H9 (cell line): Measurements from ENCODE around the gene POLDIP3. TPM values are rescaled to one million over a fixed set of nuclear protein-coding genes. Genes with fewer than 3 reads are reported as not detected.

Experiments
- DNase-seq: peaks from one replicate; pipeline ENCODE4 v3.0.0-alpha.2; 2017
- H2AFZ ChIP-seq: one replicate; pipeline ENCODE4 v1.6.1; 2013; ENCODE audit warnings: mild to moderate bottlenecking, low read length, control low read depth, moderate library complexity
- H2AK5ac ChIP-seq: 2 replicates; pipeline ENCODE4 v1.6.1; 2013; ENCODE audit warnings: low read length, control low read depth, mixed read lengths; ENCODE audit not compliant: insufficient read length
- H2BK120ac ChIP-seq: one replicate; pipeline ENCODE4 v1.6.1; 2013; ENCODE audit warnings: low read depth, mild to moderate bottlenecking, low read length, control low read depth, inconsistent platforms; ENCODE audit not compliant: poor library complexity, severe bottlenecking
- H2BK12ac ChIP-seq: 2 replicates; pipeline ENCODE4 v1.6.1; 2013; ENCODE audit warnings: low read length, control low read depth, mixed read lengths, low read depth; ENCODE audit not compliant: insufficient read length
- H2BK15ac ChIP-seq: 2 replicates; pipeline ENCODE4 v1.6.1; 2013; ENCODE audit warnings: low read depth, low read length, control low read depth
- H2BK20ac ChIP-seq: one replicate; pipeline ENCODE4 v1.6.1; 2013; ENCODE audit warnings: low read depth, mild to moderate bottlenecking, low read length, control low read depth, inconsistent platforms; ENCODE audit not compliant: poor library complexity, severe bottlenecking
- H2BK5ac ChIP-seq: 2 replicates; pipeline ENCODE4 v1.6.1; 2013; ENCODE audit warnings: low read length, control low read depth, mixed read lengths; ENCODE audit not compliant: insufficient read length
- H3K14ac ChIP-seq: 2 replicates; pipeline ENCODE4 v1.6.1; 2013; ENCODE audit warnings: low read length, control low read depth; ENCODE audit not compliant: insufficient read depth
- H3K18ac ChIP-seq: 2 replicates; pipeline ENCODE4 v1.6.1; 2013; ENCODE audit warnings: low read depth, mild to moderate bottlenecking, mixed read lengths, low read length, control low read depth; ENCODE audit not compliant: insufficient read length
- H3K23ac ChIP-seq: 2 replicates; pipeline ENCODE4 v1.6.1; 2013; ENCODE audit warnings: low read length, control low read depth, mixed read lengths, low read depth; ENCODE audit not compliant: insufficient read length
- H3K23me2 ChIP-seq: 2 replicates; pipeline ENCODE4 v1.6.1; 2013; ENCODE audit warnings: low read depth, mild to moderate bottlenecking, mixed read lengths, low read length, control low read depth; ENCODE audit not compliant: insufficient read length, poor library complexity, severe bottlenecking
- H3K27ac ChIP-seq: 2 replicates; pipeline ENCODE4 v1.5.1; 2013; ENCODE audit warnings: low read length, control low read depth, mixed read lengths, low read depth; ENCODE audit not compliant: insufficient read length
- H3K27me3 ChIP-seq: 2 replicates; pipeline ENCODE4 v1.6.1; 2013; ENCODE audit warnings: low read length, control low read depth, inconsistent platforms; ENCODE audit not compliant: insufficient read depth
- H3K4ac ChIP-seq: 2 replicates; pipeline ENCODE4 v1.6.1; 2013; ENCODE audit warnings: low read depth, mild to moderate bottlenecking, control low read depth, inconsistent platforms, low read length, moderate library complexity
- H3K4me1 ChIP-seq: 2 replicates; pipeline ENCODE4 v1.6.1; 2013; ENCODE audit warnings: low read length, control low read depth, inconsistent platforms; ENCODE audit not compliant: insufficient read depth
- H3K4me2 ChIP-seq: 2 replicates; pipeline ENCODE4 v1.6.1; 2013; ENCODE audit warnings: low read length, control low read depth, mixed read lengths; ENCODE audit not compliant: insufficient read length, insufficient read depth
- H3K56ac ChIP-seq: 2 replicates; pipeline ENCODE4 v1.6.1; 2013; ENCODE audit warnings: low read depth, mild to moderate bottlenecking, mixed read lengths, low read length, control low read depth; ENCODE audit not compliant: insufficient read length
- H3K79me1 ChIP-seq: 2 replicates; pipeline ENCODE4 v1.6.1; 2013; ENCODE audit warnings: low read depth, mild to moderate bottlenecking, moderate library complexity, low read length, control low read depth, inconsistent platforms; ENCODE audit not compliant: insufficient read depth, poor library complexity, severe bottlenecking
- H3K79me2 ChIP-seq: 2 replicates; pipeline ENCODE4 v1.6.1; 2013; ENCODE audit warnings: low read length, control low read depth, inconsistent platforms; ENCODE audit not compliant: insufficient read depth
- H3K9ac ChIP-seq: 2 replicates; pipeline ENCODE4 v1.6.1; 2013; ENCODE audit warnings: low read length, control low read depth, mixed read lengths; ENCODE audit not compliant: insufficient read length; ENCODE audit errors: extremely low read depth
- H3K9me3 ChIP-seq: one replicate; pipeline ENCODE4 v1.6.1; 2013; ENCODE audit warnings: low read depth, low read length, inconsistent platforms; ENCODE audit not compliant: control insufficient read depth
- H3T11ph ChIP-seq: one replicate; pipeline ENCODE4 v1.6.1; 2013; ENCODE audit warnings: mild to moderate bottlenecking, low read length, control low read depth, inconsistent platforms
- H4K20me1 ChIP-seq: one replicate; pipeline ENCODE4 v1.6.1; 2013; ENCODE audit not compliant: control insufficient read depth, insufficient read length, insufficient read depth
- H4K5ac ChIP-seq: 2 replicates; pipeline ENCODE4 v1.6.1; 2013; ENCODE audit warnings: low read depth, mild to moderate bottlenecking, mixed read lengths, low read length, control low read depth; ENCODE audit not compliant: insufficient read length
- H4K8ac ChIP-seq: replicated peaks from 2 replicates; pipeline ENCODE4 v1.6.1; 2013; ENCODE audit warnings: low read length, control low read depth, mixed read lengths, low read depth; ENCODE audit not compliant: insufficient read length
- H4K91ac ChIP-seq: 2 replicates; pipeline ENCODE4 v1.6.1; 2013; ENCODE audit warnings: low read depth, mild to moderate bottlenecking, moderate library complexity, mixed read lengths, low read length, control low read depth; ENCODE audit not compliant: insufficient read length
- H3K27ac Mint-ChIP-seq, 3 experiments: 2 replicates in 2 of 3; 3 replicates in 1 of 3; pipeline ENCODE4 v1.8.0; 2020 to 2021; ENCODE audit warnings: mixed read lengths in 3 of 3, mild to moderate bottlenecking in 1 of 3, moderate library complexity in 1 of 3
- H3K27me3 Mint-ChIP-seq: 2 replicates; pipeline ENCODE4 v1.8.0; 2021; ENCODE audit warnings: low read depth, mild to moderate bottlenecking, moderate library complexity, mixed read lengths
- H3K36me3 Mint-ChIP-seq, 3 experiments: 2 replicates in 2 of 3; 3 replicates in 1 of 3; pipeline ENCODE4 v1.8.0; 2020 to 2021; ENCODE audit warnings: low read depth in 3 of 3, mixed read lengths in 3 of 3; ENCODE audit not compliant: insufficient read depth in 1 of 3
- H3K4me1 Mint-ChIP-seq, 2 experiments: 2 replicates each; pipeline ENCODE4 v1.8.0; 2020; ENCODE audit warnings: mixed read lengths in 2 of 2
- H3K4me3 Mint-ChIP-seq, 2 experiments: 2 replicates in 1 of 2; 3 replicates in 1 of 2; pipeline ENCODE4 v1.8.0; 2020 to 2021; ENCODE audit warnings: mild to moderate bottlenecking in 2 of 2, mixed read lengths in 2 of 2, moderate library complexity in 1 of 2
- H3K9me3 Mint-ChIP-seq, 2 experiments: 2 replicates in 1 of 2; 3 replicates in 1 of 2; pipeline ENCODE4 v1.8.0; 2020; ENCODE audit warnings: mild to moderate bottlenecking in 2 of 2, mixed read lengths in 2 of 2, moderate library complexity in 1 of 2
- WGBS: extraction: QIAGEN DNeasy Blood & Tissue Kit; methylation state at CpG from one replicate; pipeline ENCODE4 v1.1.7; 2013; ENCODE audit warnings: missing lambda C conversion rate, low lambda C conversion rate, mixed read lengths; ENCODE audit not compliant: insufficient read length; ENCODE audit errors: extremely low coverage; 5-methylcytosine and 5-hydroxymethylcytosine counted together
- total RNA-seq: library from RNA; stranded (reverse); gene quantifications from 2 replicates; pipeline ENCODE4 v1.2.1, GENCODE V29; 2021
- TF ChIP-seq, protein P1 (sequence below): fragments of 200-600 bp; sonication (generic); conservative IDR thresholded peaks from 3 replicates; pipeline ENCODE4 v1.8.0; 2021; ENCODE audit warnings: antibody characterized with exemption, mild to moderate bottlenecking

Gene POLDIP3
- total RNA-seq, 1 experiment from 2014 or later: 90.8 TPM

DNA sequence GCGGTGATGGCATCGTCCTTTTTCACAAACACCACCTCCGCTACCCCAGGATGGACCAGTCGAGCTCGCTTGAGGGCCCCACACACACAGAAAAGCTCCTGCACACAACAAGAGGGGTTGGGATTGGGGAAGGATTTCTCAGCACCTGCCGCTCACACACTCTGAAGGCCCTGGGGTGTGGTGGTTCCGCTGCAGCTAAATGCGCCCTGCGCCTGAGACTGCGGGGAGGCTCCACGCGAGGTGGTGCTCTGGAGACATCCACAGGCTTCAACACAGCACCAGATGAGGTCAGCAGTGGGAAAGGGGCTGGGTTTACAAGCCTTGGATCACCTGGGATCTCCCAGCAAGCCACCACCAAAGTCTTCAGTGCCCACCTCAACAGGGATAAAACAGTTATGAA lies 22.7 kb downstream of the POLDIP3 start:
- H2BK120ac ChIP-seq: no peak overlapping the region
- H4K5ac ChIP-seq: no peak overlapping the region
- H3K4me1 ChIP-seq: no peaks in the 10 kb centered on the region; the same call in 1 of the 2 replicates
- H2BK20ac ChIP-seq: no peak overlapping the region
- WGBS: no CpG with 5 or more reads among the region's 12 CpGs
- Mint-ChIP-seq H3K9me3 (no peaks in the 10 kb centered on the region), H3K27ac (no peak overlapping the region), H3K4me1 (no peaks in the 10 kb centered on the region), H3K27me3 (no peaks in the 10 kb centered on the region), H3K4me3 (no peak overlapping the region), H3K36me3 (peaks cover 39 to 93% (median 88%) of the 10 kb centered on the region in 3 experiments; a peak in 6 of 7 replicates)
- no peaks in the 10 kb centered on the region for H4K20me1 ChIP-seq
- no peaks in the 10 kb centered on the region for H3K79me2 ChIP-seq
- no peak overlapping the region for H2BK5ac ChIP-seq
- TF ChIP-seq, protein P1, sequence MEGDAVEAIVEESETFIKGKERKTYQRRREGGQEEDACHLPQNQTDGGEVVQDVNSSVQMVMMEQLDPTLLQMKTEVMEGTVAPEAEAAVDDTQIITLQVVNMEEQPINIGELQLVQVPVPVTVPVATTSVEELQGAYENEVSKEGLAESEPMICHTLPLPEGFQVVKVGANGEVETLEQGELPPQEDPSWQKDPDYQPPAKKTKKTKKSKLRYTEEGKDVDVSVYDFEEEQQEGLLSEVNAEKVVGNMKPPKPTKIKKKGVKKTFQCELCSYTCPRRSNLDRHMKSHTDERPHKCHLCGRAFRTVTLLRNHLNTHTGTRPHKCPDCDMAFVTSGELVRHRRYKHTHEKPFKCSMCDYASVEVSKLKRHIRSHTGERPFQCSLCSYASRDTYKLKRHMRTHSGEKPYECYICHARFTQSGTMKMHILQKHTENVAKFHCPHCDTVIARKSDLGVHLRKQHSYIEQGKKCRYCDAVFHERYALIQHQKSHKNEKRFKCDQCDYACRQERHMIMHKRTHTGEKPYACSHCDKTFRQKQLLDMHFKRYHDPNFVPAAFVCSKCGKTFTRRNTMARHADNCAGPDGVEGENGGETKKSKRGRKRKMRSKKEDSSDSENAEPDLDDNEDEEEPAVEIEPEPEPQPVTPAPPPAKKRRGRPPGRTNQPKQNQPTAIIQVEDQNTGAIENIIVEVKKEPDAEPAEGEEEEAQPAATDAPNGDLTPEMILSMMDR: no peak
- H3K79me1 ChIP-seq: no peaks in the 10 kb centered on the region
- no peak overlapping the region for H3T11ph ChIP-seq
- no peak overlapping the region for H3K4ac ChIP-seq
- no peaks in the 10 kb centered on the region for H3K23me2 ChIP-seq
- no peak overlapping the region for H2BK15ac ChIP-seq
- H3K56ac ChIP-seq: no peak overlapping the region
- H3K18ac ChIP-seq: no peak overlapping the region
- H4K8ac ChIP-seq: no peak overlapping the region
- no peaks in the 10 kb centered on the region for H3K9me3 ChIP-seq
- H4K91ac ChIP-seq: no peak overlapping the region
- no peak overlapping the region for H2BK12ac ChIP-seq
- H3K4me2 ChIP-seq: no peak overlapping the region
- H3K14ac ChIP-seq: no peak overlapping the region
- no peaks in the 10 kb centered on the region for H3K27me3 ChIP-seq
- no peak overlapping the region for H2AK5ac ChIP-seq
- H3K23ac ChIP-seq: no peak overlapping the region
- DNase-seq: no peak
- no peak overlapping the region for H2AFZ ChIP-seq
- no peak overlapping the region for H3K9ac ChIP-seq
- no peak overlapping the region for H3K27ac ChIP-seq
